Panc1 (cell line): ENCODE results near the gene ABHD2. TPM values are rescaled to one million over a fixed set of nuclear protein-coding genes. Genes with fewer than 3 reads are reported as not detected.
"Not testable (repeated sequence)": the region's sequence is repeated elsewhere in the genome, so short reads cannot be mapped to it uniquely, and the experiment has no call there.

Experiments
- ATAC-seq: fragments of 200-7000 bp; cut with Tn5 transposase; 2 replicates; pipeline ENCODE4 v1.9.1; 2020; ENCODE audit warnings: mild to moderate bottlenecking, moderate library complexity
- BruUV-seq: library from RNA; stranded (reverse); fragments of 400-500 nt; replicated peaks from 2 replicates; lab custom pipeline; 2021; lab: Mats Ljungman, UMichigan
- CTCF ChIA-PET: fragments of 300-600 bp; sonication (Branson Sonifier 250); formaldehyde crosslinking; loops from one replicate; lab custom pipeline; 2022; ENCODE audit warnings: antibody characterized with exemption; lab: Charles Lee
- POLR2A ChIA-PET: fragments of 300-600 bp; sonication (Branson Sonifier 250); formaldehyde crosslinking; loops from one replicate; lab custom pipeline; 2022; ENCODE audit warnings: antibody characterized with exemption; lab: Charles Lee
- DNase-seq: peaks from one replicate; pipeline ENCODE4 v3.0.0-alpha.2; 2010; ENCODE audit warnings: low read depth, low spot score
- H3K27ac ChIP-seq: 2 replicates; pipeline ENCODE4 v1.5.1; 2011; ENCODE audit warnings: mild to moderate bottlenecking, low read length, inconsistent platforms
- H3K27me3 ChIP-seq: fragments of 200-500 bp; sonication (Bioruptor generic); 2 replicates; pipeline ENCODE4 v1.6.0; 2014; ENCODE audit warnings: low read length, inconsistent platforms; ENCODE audit not compliant: control insufficient read depth, insufficient read depth
- H3K36me3 ChIP-seq: fragments of 200-500 bp; sonication (Bioruptor generic); 2 replicates; pipeline ENCODE4 v1.5.1; 2014; ENCODE audit warnings: inconsistent platforms, mild to moderate bottlenecking, low read length, moderate library complexity; ENCODE audit not compliant: control insufficient read depth, insufficient read depth
- H3K4me1 ChIP-seq: 2 replicates; pipeline ENCODE4 v1.5.1; 2011; ENCODE audit warnings: inconsistent platforms, mild to moderate bottlenecking, low read length, moderate library complexity; ENCODE audit not compliant: control insufficient read depth, insufficient read depth
- H3K4me3 ChIP-seq, 2 experiments: 2 replicates each; pipeline ENCODE4 v1.5.1; 2011 to 2012; ENCODE audit warnings: low read depth in 2 of 2, low read length in 2 of 2, mild to moderate bottlenecking in 2 of 2, inconsistent platforms in 1 of 2, moderate library complexity in 1 of 2
- H3K9me3 ChIP-seq: fragments of 200-500 bp; sonication (Bioruptor generic); 2 replicates; pipeline ENCODE4 v1.5.1; 2014; ENCODE audit warnings: low read depth, mild to moderate bottlenecking, inconsistent platforms, low read length, moderate library complexity; ENCODE audit not compliant: control insufficient read depth, insufficient read depth
- CTCF ChIP-seq: fragments of 450-650 bp; IDR thresholded peaks from 2 replicates; pipeline ENCODE4 v1.5.1; 2017; ENCODE audit warnings: mild to moderate bottlenecking
- POLR2AphosphoS5 ChIP-seq: IDR thresholded peaks from 2 replicates; pipeline ENCODE4 v1.6.1; 2012; ENCODE audit warnings: mild to moderate bottlenecking, low read depth, low read length, moderate library complexity
- SIN3A ChIP-seq: IDR thresholded peaks from 2 replicates; pipeline ENCODE4 v1.6.1; 2012; ENCODE audit warnings: low read depth, mild to moderate bottlenecking, low read length, moderate library complexity, borderline replicate concordance; ENCODE audit not compliant: insufficient read depth
- TCF7L2 ChIP-seq: IDR thresholded peaks from 2 replicates; pipeline ENCODE4 v1.6.1; 2011; ENCODE audit warnings: mild to moderate bottlenecking, low read depth, low read length, inconsistent platforms
- in situ Hi-C: cut with HindIII; loops from 2 replicates; pipeline ENCODE4 v1.10.0; 2016; ENCODE audit warnings: low sequenced_read_pairs, low pct_unique_long_range_greater_than_20kb
- intact Hi-C: fragments of 100-400 bp; cut with micrococcal nuclease; formaldehyde crosslinking; loops from one replicate; pipeline ENCODE4 v1.10.0; 2022; ENCODE audit not compliant: unreplicated experiment
- total RNA-seq: library from RNA; stranded (reverse); gene quantifications from one replicate; pipeline ENCODE4 v1.2.1, GENCODE V29; 2021; ENCODE audit not compliant: unreplicated experiment
- TF ChIP-seq, protein P1 (sequence below), 2 experiments: IDR thresholded peaks; 2 replicates each; pipeline ENCODE4 v1.6.1; 2011 to 2012; ENCODE audit warnings: low read depth in 2 of 2, control low read depth in 1 of 2, low read length in 1 of 2, mild to moderate bottlenecking in 1 of 2, moderate library complexity in 1 of 2; ENCODE audit not compliant: insufficient read depth in 1 of 2

ABHD2 gene
- total RNA-seq, 1 experiment from 2014 or later, result 95.0 TPM

GRCh38 chr15:89247446-89247845, 159.2 kb downstream of the ABHD2 start:
- peaks cover 30% of the 10 kb centered on the region for H3K36me3 ChIP-seq
- ChIA-PET CTCF (interaction anchor here (0.5 to 2.9 kb wide), 2 partner anchors 10 to 41 kb away, joined by 3 to 17 read pairs; no protein-coding TSS in a partner anchor), POLR2A (no interaction called here)
- no peak for ATAC-seq
- intact Hi-C loops (no loop called here), in situ Hi-C loops (no loop called here)
- BruUV-seq, result no TSS peak
- no peak for DNase-seq
- no peak overlapping the region for H3K27ac ChIP-seq
- peaks cover 7% of the 10 kb centered on the region for H3K4me1 ChIP-seq
- H3K27me3 ChIP-seq, result no peaks in the 10 kb centered on the region
- TF ChIP-seq TCF7L2 (no peak), CTCF (no peak), SIN3A (no peak), POLR2AphosphoS5 (no peak)
- TF ChIP-seq, protein P1, sequence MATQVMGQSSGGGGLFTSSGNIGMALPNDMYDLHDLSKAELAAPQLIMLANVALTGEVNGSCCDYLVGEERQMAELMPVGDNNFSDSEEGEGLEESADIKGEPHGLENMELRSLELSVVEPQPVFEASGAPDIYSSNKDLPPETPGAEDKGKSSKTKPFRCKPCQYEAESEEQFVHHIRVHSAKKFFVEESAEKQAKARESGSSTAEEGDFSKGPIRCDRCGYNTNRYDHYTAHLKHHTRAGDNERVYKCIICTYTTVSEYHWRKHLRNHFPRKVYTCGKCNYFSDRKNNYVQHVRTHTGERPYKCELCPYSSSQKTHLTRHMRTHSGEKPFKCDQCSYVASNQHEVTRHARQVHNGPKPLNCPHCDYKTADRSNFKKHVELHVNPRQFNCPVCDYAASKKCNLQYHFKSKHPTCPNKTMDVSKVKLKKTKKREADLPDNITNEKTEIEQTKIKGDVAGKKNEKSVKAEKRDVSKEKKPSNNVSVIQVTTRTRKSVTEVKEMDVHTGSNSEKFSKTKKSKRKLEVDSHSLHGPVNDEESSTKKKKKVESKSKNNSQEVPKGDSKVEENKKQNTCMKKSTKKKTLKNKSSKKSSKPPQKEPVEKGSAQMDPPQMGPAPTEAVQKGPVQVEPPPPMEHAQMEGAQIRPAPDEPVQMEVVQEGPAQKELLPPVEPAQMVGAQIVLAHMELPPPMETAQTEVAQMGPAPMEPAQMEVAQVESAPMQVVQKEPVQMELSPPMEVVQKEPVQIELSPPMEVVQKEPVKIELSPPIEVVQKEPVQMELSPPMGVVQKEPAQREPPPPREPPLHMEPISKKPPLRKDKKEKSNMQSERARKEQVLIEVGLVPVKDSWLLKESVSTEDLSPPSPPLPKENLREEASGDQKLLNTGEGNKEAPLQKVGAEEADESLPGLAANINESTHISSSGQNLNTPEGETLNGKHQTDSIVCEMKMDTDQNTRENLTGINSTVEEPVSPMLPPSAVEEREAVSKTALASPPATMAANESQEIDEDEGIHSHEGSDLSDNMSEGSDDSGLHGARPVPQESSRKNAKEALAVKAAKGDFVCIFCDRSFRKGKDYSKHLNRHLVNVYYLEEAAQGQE (IDR thresholded peaks at IDR 0.05; ENCODE audit: insufficient read depth in 1 of 2, low read depth in 2 of 2, low read length in 1 of 2), result no peak
- H3K9me3 ChIP-seq, result no peaks in the 10 kb centered on the region
- H3K4me3 ChIP-seq, result no peak overlapping the region

GRCh38 chr15:89248584-89248983, 160.3 kb downstream of the ABHD2 start:
- ATAC-seq (no peak), DNase-seq (no peak)
- no TSS peak for BruUV-seq
- POLR2A ChIA-PET, result no interaction called here
- peaks cover 30% of the 10 kb centered on the region for H3K36me3 ChIP-seq
- in situ Hi-C loops, result no loop called here
- intact Hi-C loops, result no loop called here
- H3K27me3 ChIP-seq, result no peaks in the 10 kb centered on the region
- CTCF ChIA-PET, result no interaction called here
- no peaks in the 10 kb centered on the region for H3K9me3 ChIP-seq
- no peak for TF ChIP-seq TCF7L2
- TF ChIP-seq CTCF, result no peak
- TF ChIP-seq, protein P1 (IDR thresholded peaks at IDR 0.05; ENCODE audit: insufficient read depth in 1 of 2, low read depth in 2 of 2, low read length in 1 of 2), result no peak
- no peak for TF ChIP-seq SIN3A
- TF ChIP-seq POLR2AphosphoS5, result no peak
- H3K4me1 ChIP-seq, result peaks cover 3% of the 10 kb centered on the region; the same call in 1 of the 2 replicates
- no peak overlapping the region for H3K27ac ChIP-seq
- no peak overlapping the region for H3K4me3 ChIP-seq

- CTCF ChIA-PET, in situ Hi-C loops: not testable (repeated sequence)
Observed at GRCh38 chr15:89250142-89250541, 161.9 kb downstream of the ABHD2 start.

More at GRCh38 chr15:89250142-89250541, 161.9 kb downstream of the ABHD2 start:
- intact Hi-C loops, POLR2A ChIA-PET, ATAC-seq, H3K27me3 ChIP-seq, BruUV-seq, H3K4me1 ChIP-seq, DNase-seq, H3K9me3 ChIP-seq, H3K4me3 ChIP-seq, H3K27ac ChIP-seq: not testable (repeated sequence)
- H3K36me3 ChIP-seq, result peaks cover 30% of the 10 kb centered on the region; the same call in 1 of the 2 replicates
